ENCODE results near the gene ZBTB7C. TPM values are rescaled to one million over a fixed set of nuclear protein-coding genes. Genes with fewer than 3 reads are reported as not detected.

The ZBTB7C gene
- total RNA-seq, 1 experiment from 2014 or later: not detected

DNA sequence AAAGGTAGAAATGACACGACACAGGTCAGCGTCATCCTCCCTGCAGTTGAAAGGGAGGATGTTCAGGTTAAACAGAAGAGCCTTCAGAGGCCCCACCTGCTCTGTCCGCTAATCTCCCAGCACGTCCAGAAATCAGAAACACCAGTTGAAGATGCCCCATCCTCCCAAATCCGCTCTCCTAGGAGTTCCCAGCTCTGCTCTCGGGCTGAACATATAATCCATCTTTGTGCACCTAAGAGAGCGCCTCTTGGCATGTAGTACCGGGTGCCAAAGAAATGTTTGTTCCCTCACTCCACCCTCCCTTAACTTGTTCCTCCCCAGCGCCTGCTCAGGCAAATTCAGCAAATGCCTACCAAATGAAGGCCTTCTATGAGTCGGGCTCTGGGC, 333.5 kb downstream of the ZBTB7C start:
- CTCF ChIA-PET: no interaction called here
- H3K4me1 Mint-ChIP-seq (ENCODE audit: low read depth, unreplicated experiment): no peaks in the 10 kb centered on the region

DNA sequence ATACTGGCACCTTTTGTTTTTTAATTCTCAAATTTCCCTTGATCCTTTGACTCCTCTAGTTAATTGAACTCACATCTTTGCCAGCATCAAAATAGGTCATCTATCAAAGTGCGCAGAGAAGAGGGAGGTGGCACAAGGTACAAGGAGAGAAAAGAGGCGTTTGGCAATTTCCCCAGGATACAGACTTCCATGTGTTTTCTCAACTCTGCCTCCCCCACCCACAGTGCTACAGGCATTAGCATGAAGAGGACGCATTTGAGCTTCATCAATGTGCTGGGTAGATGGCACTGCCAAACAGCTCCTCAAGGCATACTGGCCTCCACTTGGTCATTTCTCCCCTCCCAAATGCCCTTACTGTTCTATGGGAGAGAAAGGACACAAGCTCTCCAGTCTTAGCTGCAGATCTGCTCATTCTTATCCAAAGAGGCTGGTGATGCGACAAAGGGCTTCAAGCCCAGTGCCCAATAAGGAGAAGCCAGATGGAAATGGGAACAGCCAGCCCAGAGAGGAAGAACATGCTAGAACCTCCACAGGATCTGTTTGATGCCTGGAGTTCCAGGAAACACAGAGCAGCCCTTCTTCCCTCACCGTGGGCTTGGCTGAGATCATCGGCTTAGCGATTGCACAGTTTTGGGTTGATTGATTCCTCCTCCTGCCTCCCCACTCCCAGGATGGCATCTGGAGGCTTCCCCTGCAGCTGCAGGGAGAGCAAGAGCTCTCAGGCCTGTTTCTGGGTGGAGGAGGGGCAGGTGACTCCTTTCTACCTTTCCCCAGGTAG, 334.1 kb downstream of the ZBTB7C start:
- no peaks in the 10 kb centered on the region for H3K9me3 Mint-ChIP-seq (ENCODE audit: low read depth, unreplicated experiment)
- no peak for DNase-seq
- H3K27ac Mint-ChIP-seq (ENCODE audit: unreplicated experiment): no peak overlapping the region
- no peak overlapping the region for H3K4me3 Mint-ChIP-seq (ENCODE audit: low read depth, unreplicated experiment)
- intact Hi-C loops (cut with micrococcal nuclease; ENCODE audit: unreplicated experiment): no loop called here
- no peaks in the 10 kb centered on the region for H3K4me1 Mint-ChIP-seq (ENCODE audit: low read depth, unreplicated experiment)
- H3K36me3 Mint-ChIP-seq (ENCODE audit: insufficient read depth, unreplicated experiment): no peaks in the 10 kb centered on the region
- TF ChIP-seq, protein P1, sequence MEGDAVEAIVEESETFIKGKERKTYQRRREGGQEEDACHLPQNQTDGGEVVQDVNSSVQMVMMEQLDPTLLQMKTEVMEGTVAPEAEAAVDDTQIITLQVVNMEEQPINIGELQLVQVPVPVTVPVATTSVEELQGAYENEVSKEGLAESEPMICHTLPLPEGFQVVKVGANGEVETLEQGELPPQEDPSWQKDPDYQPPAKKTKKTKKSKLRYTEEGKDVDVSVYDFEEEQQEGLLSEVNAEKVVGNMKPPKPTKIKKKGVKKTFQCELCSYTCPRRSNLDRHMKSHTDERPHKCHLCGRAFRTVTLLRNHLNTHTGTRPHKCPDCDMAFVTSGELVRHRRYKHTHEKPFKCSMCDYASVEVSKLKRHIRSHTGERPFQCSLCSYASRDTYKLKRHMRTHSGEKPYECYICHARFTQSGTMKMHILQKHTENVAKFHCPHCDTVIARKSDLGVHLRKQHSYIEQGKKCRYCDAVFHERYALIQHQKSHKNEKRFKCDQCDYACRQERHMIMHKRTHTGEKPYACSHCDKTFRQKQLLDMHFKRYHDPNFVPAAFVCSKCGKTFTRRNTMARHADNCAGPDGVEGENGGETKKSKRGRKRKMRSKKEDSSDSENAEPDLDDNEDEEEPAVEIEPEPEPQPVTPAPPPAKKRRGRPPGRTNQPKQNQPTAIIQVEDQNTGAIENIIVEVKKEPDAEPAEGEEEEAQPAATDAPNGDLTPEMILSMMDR (IDR thresholded peaks at IDR 0.05; ENCODE audit: unreplicated experiment): no peak
- BruUV-seq (replicated peaks): no TSS peak
- H3K27me3 Mint-ChIP-seq (ENCODE audit: unreplicated experiment): peaks cover 95% of the 10 kb centered on the region
- CTCF ChIA-PET: interaction anchor here (0.6 to 0.7 kb wide), 2 partner anchors 22 to 443 kb away, joined by 3 read pairs; no protein-coding TSS in a partner anchor

More for the DNA sequence above, 333.5 kb downstream of the ZBTB7C start:
- no peaks in the 10 kb centered on the region for H3K36me3 Mint-ChIP-seq (ENCODE audit: insufficient read depth, unreplicated experiment)
- H3K4me3 Mint-ChIP-seq (ENCODE audit: low read depth, unreplicated experiment): no peak overlapping the region
- intact Hi-C loops (cut with micrococcal nuclease; ENCODE audit: unreplicated experiment): no loop called here
- peaks cover 95% of the 10 kb centered on the region for H3K27me3 Mint-ChIP-seq (ENCODE audit: unreplicated experiment)
- TF ChIP-seq, protein P1 (IDR thresholded peaks at IDR 0.05; ENCODE audit: unreplicated experiment): no peak
- no peak overlapping the region for H3K27ac Mint-ChIP-seq (ENCODE audit: unreplicated experiment)
- no TSS peak for BruUV-seq (replicated peaks)
- no peak for DNase-seq
- H3K9me3 Mint-ChIP-seq (ENCODE audit: low read depth, unreplicated experiment): no peaks in the 10 kb centered on the region

DNA sequence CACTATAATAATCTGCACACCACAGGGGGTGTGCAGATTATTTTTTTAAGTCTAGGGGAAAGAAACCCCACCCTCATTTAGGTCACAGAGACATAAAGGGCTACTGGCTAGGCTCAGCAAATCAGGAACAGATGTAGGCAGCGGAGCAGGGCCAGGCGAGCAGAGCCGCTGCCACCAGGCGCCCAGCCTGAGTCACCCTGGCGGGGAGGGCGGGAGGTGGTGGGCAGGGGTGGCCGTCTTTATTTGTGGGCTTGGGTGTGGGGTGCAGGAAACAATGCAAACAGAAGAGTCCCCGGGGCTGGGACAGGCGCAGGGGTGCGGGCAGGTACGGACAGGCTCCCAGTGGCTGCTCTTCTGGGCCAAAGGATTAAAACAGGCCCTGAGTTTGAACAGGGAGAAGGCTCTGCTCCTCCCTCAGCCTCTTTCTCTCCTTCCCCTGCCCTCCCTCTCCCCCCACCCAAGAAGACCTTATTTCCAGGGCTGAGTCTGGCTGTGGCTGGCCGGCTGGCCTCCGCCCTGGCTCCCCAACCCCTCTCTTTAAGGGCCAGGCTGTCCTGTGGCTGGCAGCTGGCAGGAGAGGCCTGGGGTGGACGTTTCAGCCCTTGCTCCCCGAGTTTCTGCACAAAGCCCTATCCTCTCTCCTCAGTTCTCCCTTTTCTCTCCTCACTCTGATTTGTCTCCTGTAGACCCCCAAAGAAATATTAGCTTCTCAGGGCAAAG, 335.8 kb downstream of the ZBTB7C start:
- intact Hi-C loops (cut with micrococcal nuclease; ENCODE audit: unreplicated experiment): no loop called here
- BruUV-seq (replicated peaks): no TSS peak
- CTCF ChIA-PET: interaction anchor here (0.7 kb wide), 1 partner anchor 48 kb away, joined by 6 read pairs; no protein-coding TSS in a partner anchor
- Mint-ChIP-seq H3K4me1 (ENCODE audit: low read depth, unreplicated experiment) (no peaks in the 10 kb centered on the region), H3K27ac (ENCODE audit: unreplicated experiment) (no peak overlapping the region), H3K9me3 (ENCODE audit: low read depth, unreplicated experiment) (no peaks in the 10 kb centered on the region), H3K36me3 (ENCODE audit: insufficient read depth, unreplicated experiment) (no peaks in the 10 kb centered on the region), H3K4me3 (ENCODE audit: low read depth, unreplicated experiment) (no peak overlapping the region), H3K27me3 (ENCODE audit: unreplicated experiment) (peaks cover 100% of the 10 kb centered on the region)
- TF ChIP-seq, protein P1 (IDR thresholded peaks at IDR 0.05; ENCODE audit: unreplicated experiment): no peak
- no peak for DNase-seq

DNA sequence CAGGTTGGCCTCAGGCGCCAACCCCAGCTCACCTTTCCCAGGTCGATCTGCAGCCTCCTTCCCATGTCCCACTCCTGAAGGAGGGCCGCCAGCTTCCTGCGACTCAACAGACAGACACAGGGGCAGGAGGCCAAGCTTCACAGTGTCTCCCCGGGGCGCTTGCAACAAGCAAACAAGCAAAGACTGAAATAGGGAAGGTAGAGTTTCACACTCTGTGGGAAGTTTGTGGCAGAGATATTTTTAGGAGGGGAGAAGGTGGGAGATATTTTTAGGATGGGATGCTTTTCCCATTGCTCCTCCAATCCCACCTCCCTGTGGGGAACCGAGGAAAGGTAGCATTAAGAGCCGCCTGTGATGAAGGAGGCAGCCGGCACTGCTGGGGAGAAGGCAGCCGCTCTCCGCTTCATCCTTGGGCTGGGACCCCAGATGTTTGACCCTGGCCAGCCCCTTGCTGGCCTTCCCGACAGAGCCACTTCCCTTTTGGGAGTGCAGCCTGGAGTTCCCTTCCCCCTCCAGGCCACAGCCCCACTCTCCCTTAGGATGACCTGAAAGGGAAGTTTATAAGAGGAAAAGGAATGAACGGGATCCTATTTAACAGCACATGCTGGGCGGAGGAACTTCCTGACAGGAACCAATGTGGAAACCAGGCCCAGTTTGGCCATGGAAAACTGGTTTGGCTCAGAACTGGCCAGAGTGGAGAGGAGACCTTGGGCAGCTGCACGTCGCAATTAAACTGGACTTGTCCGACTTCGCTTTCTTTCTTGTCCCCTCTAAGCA, 336.6 kb downstream of the ZBTB7C start:
- intact Hi-C loops (cut with micrococcal nuclease; ENCODE audit: unreplicated experiment): no loop called here
- no peaks in the 10 kb centered on the region for H3K36me3 Mint-ChIP-seq (ENCODE audit: insufficient read depth, unreplicated experiment)
- H3K27me3 Mint-ChIP-seq (ENCODE audit: unreplicated experiment): peaks cover 100% of the 10 kb centered on the region
- no peak overlapping the region for H3K27ac Mint-ChIP-seq (ENCODE audit: unreplicated experiment)
- no peaks in the 10 kb centered on the region for H3K4me1 Mint-ChIP-seq (ENCODE audit: low read depth, unreplicated experiment)
- BruUV-seq (replicated peaks): no TSS peak
- CTCF ChIA-PET: no interaction called here
- TF ChIP-seq, protein P1 (IDR thresholded peaks at IDR 0.05; ENCODE audit: unreplicated experiment): no peak
- no peak overlapping the region for H3K4me3 Mint-ChIP-seq (ENCODE audit: low read depth, unreplicated experiment)
- H3K9me3 Mint-ChIP-seq (ENCODE audit: low read depth, unreplicated experiment): no peaks in the 10 kb centered on the region
- DNase-seq: no peak

Data from Calu3 (cell line).